Measurements from ENCODE around the gene PPP1R10.

PPP1R10 gene

DNA sequence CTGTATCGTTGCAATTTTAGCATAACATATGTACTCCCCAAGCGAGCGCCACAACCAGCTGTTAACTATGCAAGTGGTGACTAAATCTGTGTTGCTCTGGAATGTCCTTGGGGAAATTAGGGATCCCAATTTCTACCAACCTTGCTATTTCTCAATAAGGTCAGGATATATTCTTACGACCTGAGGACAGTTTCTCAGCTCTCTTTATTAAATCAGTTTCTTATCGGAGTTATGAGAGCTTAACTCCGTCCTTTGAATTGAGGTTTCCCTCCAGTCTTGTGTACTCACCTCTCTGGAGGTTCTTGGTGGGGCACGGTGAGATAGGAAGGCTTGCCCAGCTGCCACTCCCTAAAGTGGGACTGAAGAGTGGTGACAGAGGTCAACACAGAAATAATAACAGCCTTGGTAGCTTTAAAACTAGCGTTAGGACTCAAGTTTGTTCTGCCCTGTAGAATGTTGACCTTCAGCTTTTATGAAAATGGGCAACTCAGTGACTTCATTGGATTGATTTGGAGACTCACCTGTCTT is 1.3 kb upstream of the PPP1R10 start:
- no peak for DNase-seq

DNA sequence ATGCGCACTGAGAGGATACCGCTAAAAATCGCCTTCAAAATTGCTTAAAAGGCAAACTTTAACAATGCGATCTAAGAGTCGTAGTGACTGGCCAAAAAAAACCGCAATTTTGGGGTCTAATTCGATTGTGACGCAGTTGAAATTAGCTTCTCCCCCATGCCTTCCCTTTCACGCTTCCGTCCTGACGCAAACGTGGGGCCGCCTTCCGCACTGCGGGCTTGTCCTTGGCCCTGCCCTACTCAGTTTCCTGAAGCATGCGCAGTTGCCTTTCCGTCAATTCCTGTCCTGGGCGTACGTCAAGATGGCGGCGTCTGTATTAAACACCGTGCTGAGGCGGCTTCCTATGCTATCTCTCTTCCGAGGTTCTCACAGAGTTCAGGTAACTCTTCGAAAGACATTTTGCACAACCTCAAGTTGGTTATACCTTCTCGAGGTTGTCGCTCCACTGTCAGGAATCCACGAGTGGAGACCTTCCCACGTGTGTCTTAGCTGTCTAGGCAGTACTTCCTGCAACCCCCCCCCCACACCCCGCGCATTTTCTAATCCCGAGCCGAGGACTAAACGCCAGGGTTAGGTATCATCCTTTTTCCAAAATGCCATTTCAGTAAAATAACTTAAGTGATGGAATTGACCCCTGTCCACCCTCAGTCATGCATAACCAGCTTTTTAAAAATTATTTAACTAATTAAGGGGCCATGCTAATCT is 674 bp upstream of the PPP1R10 start, which contains the start of gene MRPS18B:
Gene MRPS18B (plus strand): TSS at position 276 of the 705 bp plus-strand sequence. CDS start 26 bp downstream, at position 302.
- DNase-seq: peak; percentile 99

DNA sequence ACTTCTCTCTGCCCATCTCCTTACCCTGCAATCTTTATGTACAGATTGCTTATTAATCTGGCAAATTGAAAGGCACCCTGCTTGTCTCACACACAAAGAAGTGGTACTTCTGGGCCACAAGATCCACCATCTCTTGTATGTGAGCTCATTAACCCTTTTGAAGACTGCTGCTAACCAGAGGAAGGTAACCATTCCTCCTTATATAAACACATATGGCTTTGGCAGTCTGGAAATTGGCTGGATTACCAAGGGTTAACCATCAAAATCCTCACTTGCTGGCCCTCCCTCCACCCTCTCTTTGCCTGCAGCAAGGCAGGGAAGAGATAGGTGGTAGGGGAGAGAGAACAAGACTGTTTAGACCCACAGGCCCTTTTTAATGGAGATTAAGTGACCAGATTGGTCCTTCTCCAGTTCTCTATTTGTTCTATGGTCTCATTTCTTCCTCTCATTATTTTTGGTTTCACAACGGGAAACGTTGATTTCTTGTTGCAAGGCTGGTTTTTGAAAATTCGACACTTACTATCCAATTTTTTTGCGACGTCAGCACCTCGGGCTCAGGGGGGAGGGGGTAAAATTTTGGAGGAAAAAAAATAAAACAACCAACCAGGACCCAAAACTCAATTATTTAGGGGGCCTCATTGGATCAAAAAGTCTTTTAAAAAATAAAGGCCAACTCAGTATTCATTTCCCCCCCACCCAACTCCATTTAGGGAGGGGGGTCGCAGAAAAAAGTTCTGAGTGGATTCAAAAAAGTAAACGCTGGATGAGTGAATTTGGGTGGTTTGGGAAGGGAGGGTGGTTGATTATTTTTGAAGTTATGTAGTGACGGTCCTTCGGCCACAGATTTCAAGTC is 859 bp downstream of the PPP1R10 start:
- DNase-seq: peak; percentile 64

DNA sequence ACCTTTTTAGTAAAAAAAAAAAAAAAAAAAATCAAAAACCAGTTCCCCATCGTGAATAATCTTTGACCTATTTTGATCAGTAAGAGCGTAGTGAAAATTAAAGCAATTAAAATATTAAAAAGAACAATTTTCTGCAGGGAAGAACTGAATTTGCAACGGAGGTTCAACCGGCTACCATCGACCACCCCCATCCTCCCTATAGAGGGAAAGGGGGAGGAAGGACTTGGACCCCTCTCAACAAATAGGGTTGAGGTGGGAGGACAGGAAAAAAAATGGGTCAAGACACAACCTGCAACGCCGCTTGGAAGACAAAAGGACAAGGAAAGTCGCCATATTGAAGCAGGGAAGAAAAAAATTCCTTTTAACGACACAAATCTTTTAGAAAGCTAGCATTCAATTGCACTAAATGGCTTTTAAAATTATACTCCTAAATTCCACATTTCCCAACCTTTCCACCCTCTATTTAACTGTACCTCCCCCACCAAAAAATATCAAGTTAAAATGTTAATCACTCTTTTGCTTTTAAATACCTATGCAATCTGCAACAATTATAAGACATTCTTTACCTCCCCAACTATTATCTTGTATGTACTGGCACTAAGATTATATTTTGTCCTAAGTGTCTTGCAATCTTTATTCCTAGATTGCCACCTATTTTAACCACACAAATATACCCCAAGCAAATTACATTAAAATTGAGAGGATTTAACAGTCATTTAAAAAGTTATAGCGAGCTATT is 1.7 kb downstream of the PPP1R10 start:
- peak; percentile 38 for DNase-seq

DNA sequence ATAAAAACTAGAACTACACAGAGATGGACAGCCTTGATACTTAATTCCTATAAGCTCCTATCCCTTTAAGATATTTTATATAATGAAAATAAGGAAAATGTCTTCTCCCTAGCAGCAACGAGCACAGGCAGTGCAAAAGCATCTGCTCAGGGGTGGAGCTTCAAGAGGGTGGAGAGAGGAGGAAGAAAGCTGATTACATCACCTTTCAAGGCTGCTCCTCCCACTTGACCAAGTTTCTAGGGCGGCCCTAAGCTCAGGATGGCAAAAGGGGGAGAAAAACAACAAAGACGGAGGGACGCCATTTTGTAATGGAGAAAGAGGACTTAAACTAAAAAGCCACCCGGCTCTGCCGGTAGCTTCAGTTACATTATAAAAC is 2.2 kb downstream of the PPP1R10 start:
- peak; percentile 93 for DNase-seq

DNA sequence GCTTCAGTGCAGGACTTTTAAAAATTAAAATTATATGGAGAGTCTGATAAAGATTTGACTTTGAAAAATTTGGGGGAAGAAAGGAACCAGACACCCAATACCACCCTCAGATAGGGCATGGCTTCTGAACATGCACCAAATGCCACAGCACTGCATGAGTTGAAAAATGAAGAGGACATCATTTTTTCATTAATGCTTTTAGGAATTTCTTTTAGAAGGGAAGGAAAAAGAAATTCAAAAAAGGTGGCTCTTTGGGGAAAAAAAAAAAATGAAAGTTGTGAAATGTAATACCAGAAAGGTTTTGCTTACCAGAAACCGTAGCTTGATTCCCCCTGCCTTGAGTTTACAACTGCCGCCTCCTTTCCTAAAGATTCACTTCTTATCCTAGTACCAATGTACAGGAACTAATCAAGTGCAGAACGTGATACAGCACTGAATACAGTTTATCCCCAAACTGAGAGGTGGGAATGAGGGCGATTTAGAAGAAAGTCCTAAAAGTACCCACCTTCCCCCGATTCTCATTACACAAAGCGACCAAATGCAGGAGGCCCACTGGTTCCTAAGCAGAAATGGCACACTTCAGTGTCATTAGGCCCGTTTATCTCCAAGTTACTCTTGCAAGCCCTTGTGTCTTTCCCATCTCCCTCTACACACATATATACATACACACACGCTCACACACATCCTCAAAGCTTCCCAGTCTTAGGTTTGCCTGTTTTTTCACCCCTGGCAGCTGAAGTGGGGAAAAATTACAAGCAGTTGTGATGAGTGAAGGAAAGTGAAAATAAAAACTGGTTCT is 2.8 kb downstream of the PPP1R10 start:
- DNase-seq: no peak

DNA sequence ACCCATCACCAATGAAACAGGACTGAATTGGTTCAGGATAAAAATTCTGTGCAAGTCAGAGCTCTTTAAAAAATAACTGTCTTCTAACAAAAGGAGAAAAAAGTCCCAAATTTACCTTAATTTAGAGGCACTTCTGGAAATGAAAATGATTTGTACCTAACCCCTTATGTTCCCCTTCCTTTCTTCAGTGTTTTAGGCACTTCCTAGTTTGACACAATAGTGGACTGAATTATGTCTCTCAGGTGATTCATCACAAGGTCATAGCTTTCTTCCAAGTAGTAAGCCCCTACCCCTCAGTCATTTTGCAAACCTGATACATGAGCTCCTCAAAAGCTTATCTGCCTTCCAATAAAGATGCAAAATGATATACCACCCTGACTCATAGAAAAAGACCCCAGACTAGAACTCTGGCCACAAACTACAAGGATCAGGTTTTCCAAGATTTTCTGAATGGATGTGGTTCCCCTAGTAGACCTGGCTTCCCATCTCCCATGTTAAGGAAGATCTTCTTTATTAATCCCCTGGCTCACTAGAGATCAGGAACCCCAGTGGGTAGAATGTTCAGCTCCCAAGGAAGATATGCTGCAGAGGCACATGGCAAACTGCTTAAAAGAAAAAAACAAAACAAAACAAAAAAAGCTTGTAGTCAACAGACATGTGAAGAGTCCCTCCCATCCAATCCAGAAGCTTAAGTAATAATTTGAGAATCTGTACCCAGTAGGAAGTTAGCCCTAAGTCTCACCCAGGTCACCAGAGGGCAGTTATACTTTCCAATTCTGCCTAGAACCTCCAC is 3.6 kb downstream of the PPP1R10 start:
- no peak for DNase-seq

DNA sequence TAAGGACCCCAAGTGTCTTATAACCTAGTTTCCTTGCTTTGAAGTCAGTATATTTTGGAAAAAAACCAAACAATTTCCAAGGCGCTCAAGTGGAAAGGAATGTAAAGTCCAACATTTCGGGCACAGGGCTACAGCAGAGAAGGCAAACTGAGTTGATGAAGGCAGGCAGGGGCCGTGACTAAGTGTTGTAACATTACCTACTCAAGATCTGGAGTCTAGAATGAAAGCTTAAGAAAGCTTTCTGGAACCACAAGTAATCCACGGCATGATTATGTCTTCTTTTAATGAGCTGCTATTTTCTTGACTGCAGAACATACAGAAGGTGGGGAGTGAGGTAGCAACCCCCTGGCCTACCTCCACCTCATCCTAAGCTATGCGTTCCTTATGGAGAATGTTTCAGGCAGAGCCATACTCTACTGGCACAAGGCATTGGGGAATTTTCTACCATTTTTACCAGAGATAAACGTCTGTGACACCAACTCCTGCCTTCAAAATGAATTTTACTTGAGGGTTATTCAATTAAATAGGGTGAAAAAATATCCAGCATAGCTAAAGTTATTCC is 4.3 kb downstream of the PPP1R10 start:
- no peak for DNase-seq

DNA sequence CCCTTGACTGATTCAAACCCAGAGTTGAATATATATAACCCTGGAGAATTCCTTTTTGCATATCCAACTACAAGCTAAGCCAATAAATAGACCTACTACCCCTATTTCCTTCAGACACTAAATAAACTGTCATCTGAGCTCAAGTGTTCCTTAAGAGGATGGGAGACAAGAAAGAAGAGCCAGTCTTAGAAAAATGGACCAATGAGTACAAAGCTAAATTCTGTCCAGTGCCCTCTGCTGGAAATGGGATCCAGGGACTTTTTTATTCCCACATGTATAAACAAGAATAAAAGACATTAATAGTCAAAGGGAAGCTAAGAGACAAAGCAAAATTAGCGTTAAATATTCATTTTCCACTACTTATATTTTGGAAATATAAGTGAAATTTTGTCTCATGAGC is 4.8 kb downstream of the PPP1R10 start:
- no peak for DNase-seq

DNA sequence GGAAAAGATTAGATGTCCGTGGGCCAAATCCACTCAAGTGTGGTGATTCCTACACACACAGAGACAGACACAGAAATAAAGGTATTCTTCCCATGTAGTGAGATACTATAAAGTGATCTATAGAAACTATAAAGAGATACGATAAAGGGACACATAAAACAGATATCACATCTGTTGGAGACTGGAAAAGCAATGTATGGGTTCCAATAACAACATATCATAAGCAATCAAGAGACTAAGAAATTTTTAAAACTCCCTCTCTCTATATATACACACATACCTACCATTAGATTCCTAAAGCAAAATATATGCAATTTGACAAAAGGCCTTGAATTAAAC is 5.2 kb downstream of the PPP1R10 start:
- no peak for DNase-seq

DNA sequence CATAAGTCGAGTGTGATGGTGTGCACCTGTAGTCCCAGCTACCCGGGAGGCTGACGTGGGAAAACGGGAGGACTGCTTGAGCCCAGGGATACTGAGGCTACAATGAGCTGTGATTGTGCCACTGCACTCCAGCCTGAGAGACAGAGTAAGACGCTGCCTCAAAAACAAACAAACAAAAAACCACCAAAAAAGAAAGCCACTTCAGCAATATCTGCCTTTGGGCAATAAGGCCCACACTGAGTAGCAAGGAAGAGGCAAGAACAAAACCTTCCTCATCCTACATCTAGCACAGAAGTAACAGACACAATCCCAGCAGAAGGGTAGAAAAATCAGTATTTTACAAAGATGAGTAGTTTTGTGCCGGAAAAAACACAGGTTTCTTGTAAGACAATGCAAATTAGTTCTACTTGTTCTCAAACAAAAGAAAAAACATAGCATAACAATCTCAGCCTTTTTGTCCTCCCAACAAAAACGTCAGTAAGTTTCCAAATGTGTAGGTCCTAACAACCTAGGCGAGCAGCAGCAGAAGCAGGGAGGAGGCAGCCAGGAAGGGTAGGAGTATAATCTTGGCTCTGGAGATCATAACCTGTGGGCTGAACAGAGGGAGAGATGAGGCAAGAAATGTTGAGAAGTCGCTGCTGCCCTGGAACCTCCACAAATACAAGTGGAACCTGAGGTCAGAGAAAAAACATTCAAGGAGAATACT is 5.7 kb downstream of the PPP1R10 start:
- no peak for DNase-seq

DNA sequence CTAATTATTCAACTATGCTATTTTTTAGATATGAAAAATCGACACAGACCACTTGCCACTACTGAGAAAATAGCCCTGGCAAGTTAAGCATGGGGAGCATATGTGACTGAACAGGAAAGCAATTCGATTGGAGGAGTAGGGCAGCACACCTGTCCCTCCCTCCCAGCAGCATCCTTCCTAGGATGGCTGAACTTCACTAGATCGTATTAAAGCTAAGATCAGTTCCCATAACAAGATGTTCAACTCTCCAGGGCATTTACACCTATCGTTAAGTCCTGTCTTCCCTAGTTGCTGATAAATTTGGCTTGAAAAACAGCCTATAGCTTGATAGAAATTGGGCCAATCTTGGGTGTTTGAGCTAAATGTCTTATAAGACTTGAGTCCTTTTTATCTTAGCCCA is 7.0 kb downstream of the PPP1R10 start:
- DNase-seq: no peak

DNA sequence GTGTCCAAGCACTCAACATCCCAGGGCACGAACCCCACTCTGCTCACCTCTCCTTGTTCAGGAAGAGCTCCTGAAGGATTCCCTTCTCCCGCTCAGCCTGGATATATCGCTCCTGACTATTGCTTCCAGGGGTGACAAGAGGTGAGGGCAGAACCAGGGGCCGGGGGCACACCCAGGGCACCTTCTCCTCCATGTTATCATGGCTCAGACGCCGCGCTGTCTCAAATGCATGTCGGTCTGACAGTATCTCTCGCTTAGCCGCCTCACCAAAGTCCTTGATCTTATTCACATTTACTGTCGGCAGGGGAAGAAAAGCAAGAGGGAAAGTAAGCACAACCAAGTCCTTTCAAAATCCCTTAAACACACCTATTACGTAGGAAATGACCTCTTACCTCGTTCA is 13.1 kb downstream of the PPP1R10 start:
- DNase-seq: no peak

DNA sequence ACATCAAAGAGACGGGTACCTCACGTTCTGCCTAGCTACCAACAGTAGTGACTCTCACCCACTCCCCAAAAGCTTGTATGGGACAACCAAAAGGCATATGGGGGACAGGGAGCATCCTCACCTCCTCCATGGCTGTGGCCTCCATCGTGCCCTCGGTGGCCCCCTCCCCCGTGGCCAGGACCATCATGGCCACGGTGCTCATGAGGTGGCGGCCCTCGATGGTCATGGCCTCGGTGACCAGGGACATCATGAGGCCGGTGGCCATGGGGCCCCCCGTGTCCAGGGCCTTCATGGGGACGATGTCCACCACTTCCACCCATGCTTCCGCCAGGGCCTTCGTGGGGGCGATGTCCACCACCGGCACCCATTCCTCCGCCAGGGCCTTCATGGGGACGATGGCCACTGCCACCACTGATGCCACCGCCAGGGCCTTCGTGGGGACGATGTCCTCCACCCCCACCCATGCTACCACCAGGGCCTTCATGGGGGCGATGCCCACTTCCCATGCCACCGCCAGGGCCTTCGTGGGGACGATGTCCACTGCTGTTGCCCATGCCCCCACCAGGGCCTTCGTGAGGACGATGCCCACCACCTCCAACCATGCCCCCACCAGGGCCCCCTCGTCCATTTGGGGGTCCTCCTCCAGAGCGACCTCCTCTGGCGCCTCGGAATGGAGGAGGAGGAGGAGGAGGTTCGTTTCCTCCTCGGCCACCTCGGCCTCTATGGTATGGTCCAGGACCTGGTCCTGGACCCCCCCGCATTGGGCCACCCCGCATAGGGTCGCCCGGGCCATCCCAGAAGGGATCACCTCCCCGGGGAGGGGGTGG is 15.0 kb downstream of the PPP1R10 start:
- DNase-seq: no peak

DNA sequence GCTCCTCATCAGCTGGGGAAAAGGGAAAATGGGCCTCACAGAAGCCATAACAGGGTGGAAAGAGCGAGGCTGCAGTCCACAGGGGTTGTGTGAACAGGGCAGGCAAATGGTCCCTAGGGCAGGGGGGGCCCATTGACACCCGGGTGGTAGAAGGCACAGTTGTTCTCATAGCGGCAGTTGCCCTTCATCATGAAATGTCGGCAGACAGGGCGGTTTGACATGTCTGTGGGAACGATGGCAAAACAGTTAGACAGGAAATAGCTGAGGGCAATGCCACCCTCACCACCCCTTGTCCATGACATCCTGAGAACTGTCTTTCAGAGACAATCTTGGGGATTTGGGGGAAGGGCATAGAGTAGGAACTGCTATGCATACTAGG is 15.6 kb downstream of the PPP1R10 start:
- DNase-seq: peak; percentile 25

DNA sequence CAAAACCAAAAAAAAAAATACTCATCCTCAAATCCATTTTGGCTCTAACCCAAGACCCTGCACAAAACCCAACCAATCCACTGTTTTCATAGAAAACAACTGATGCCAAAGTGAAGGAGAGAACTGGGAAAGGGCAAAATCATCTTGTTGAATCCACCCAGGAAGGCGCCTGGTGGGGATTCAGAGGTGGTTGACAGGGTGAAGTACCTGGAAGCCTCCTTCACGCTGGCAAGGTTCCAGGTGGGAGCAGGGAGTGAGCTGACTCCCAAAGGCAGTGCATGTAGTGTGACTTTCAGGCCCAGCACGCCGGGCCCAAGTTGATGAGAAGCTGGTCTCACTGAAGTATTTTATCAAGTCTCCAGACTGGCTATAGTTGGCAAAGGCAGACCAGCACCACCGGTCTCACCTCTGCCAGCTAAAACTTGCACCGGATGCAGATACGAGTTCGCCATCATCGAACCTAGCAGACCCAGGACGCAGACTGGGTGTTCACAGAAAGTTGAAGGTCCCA is 16.5 kb downstream of the PPP1R10 start:
- DNase-seq: no peak

DNA sequence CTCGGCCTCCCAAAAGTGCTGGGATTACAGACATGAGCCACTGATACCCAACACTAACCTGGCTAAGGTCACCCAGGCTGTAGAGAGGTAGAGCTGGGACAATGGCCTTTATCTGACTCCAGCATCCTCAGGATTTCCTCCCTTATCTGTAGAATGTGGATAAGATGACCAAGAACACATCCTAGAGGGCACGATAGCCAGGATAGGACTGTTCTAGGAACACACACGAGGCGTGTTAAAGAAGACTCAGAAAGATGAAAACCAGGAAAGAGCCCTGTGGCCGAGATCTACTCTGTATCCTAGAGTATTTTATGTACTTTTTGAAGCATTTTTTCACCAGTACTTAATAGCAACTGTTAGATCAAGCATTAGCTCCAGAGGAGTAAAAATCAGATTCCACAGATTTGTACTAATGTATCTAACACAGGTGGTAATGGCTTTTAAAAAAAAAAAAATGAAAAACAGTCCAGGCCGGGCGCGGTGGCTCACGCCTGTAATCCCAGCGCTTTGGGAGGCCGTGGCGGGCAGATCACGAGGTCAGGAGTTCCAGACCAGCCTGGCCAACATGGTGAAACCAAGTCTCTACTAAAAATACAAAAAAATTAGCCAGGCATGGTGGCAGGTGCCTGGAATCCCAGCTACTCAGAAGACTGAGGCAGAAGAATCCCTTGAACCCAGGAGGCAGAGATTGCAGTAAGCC is 17.3 kb downstream of the PPP1R10 start:
- no peak for DNase-seq

DNA sequence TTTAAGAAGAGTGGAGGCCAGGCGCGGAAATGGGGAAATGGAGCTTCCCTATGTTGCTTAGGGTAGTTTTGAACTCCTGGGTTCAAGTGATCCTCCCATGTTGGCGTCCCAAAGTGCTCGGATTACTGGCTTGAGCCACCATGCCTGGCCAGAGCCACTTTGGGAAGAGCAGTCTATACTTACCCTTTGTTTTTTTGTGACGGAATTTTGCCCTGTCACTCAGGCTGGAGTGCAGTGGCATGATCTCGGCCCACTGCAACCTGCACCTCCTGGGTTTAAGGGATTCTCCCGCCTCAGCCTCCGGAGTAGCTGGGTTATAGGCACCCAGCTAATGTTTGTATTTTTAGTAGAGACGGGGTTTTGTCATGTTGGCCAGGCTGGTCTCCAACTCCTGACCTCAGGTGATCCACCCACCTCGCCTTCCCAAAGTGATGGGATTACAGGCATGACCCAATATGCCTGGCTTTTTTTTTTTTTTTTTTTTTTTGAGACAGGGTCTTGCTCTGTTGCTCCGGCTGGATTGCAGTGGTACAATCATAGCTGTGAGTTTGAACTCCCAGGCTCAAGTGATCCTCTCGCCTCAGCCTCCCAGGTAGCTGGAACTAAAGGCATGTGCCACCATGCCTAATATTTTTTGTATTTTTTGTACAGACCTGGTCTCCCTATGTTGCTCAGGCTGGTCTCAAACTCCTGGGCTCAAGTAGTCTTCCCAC is 18.0 kb downstream of the PPP1R10 start:
- DNase-seq: no peak

Data from CD4-positive, alpha-beta T cell treated with Interferon gamma for 1 hour (primary cell).